ENCODE data around the gene ADORA2B. TPM values are rescaled to one million over a fixed set of nuclear protein-coding genes. Genes with fewer than 3 reads are reported as not detected.

Gene ADORA2B
- total RNA-seq, 1 donor from 2014 or later: 8.9 TPM

- Mint-ChIP-seq H3K4me1 (ENCODE audit: unreplicated experiment) (peaks cover 35% of the 10 kb centered on the region), H3K27me3 (ENCODE audit: unreplicated experiment) (no peaks in the 10 kb centered on the region), H3K27ac (ENCODE audit: unreplicated experiment) (no peak overlapping the region), H3K9me3 (ENCODE audit: unreplicated experiment) (peaks cover 6% of the 10 kb centered on the region), H3K36me3 (ENCODE audit: unreplicated experiment) (no peaks in the 10 kb centered on the region), H3K4me3 (ENCODE audit: unreplicated experiment) (no peak overlapping the region)
- DNase-seq (ENCODE audit: extremely low spot score, unreplicated experiment): peak; percentile 54
- no peak for TF ChIP-seq CTCF (IDR thresholded peaks at IDR 0.05)
These were observed 32.4 kb upstream of the ADORA2B start for GRCh38 chr17:15912416-15912955.

- Mint-ChIP-seq H3K4me1 (ENCODE audit: unreplicated experiment) (peaks cover 40% of the 10 kb centered on the region), H3K27ac (ENCODE audit: unreplicated experiment) (no peak overlapping the region), H3K36me3 (ENCODE audit: unreplicated experiment) (no peaks in the 10 kb centered on the region), H3K9me3 (ENCODE audit: unreplicated experiment) (peaks cover 6% of the 10 kb centered on the region), H3K27me3 (ENCODE audit: unreplicated experiment) (no peaks in the 10 kb centered on the region), H3K4me3 (ENCODE audit: unreplicated experiment) (no peak overlapping the region)
- peak; percentile 30 for DNase-seq (ENCODE audit: extremely low spot score, unreplicated experiment)
- no peak for TF ChIP-seq CTCF (IDR thresholded peaks at IDR 0.05)
These were observed 31.1 kb upstream of the ADORA2B start for GRCh38 chr17:15913826-15914225.

- no peak overlapping the region for H3K27ac Mint-ChIP-seq (ENCODE audit: unreplicated experiment)
- H3K9me3 Mint-ChIP-seq (ENCODE audit: unreplicated experiment): peaks cover 6% of the 10 kb centered on the region
- no peak overlapping the region for H3K4me3 Mint-ChIP-seq (ENCODE audit: unreplicated experiment)
- no peaks in the 10 kb centered on the region for H3K36me3 Mint-ChIP-seq (ENCODE audit: unreplicated experiment)
- no peaks in the 10 kb centered on the region for H3K27me3 Mint-ChIP-seq (ENCODE audit: unreplicated experiment)
- no peak for TF ChIP-seq CTCF (IDR thresholded peaks at IDR 0.05)
- peaks cover 35% of the 10 kb centered on the region for H3K4me1 Mint-ChIP-seq (ENCODE audit: unreplicated experiment)
- peak; percentile 17 for DNase-seq (ENCODE audit: extremely low spot score, unreplicated experiment)
These were observed 30.3 kb upstream of the ADORA2B start for GRCh38 chr17:15914400-15915170.

GRCh38 chr17:15915961-15916360 is 29.0 kb upstream of the ADORA2B start:
- Mint-ChIP-seq H3K4me3 (ENCODE audit: unreplicated experiment) (no peak overlapping the region), H3K36me3 (ENCODE audit: unreplicated experiment) (no peaks in the 10 kb centered on the region), H3K27me3 (ENCODE audit: unreplicated experiment) (no peaks in the 10 kb centered on the region), H3K9me3 (ENCODE audit: unreplicated experiment) (peaks cover 11% of the 10 kb centered on the region), H3K27ac (ENCODE audit: unreplicated experiment) (no peak overlapping the region), H3K4me1 (ENCODE audit: unreplicated experiment) (peaks cover 34% of the 10 kb centered on the region)
- no peak for TF ChIP-seq CTCF (IDR thresholded peaks at IDR 0.05)
- no peak for DNase-seq (ENCODE audit: extremely low spot score, unreplicated experiment)

- DNase-seq (ENCODE audit: extremely low spot score, unreplicated experiment): no peak
- no peak for TF ChIP-seq CTCF (IDR thresholded peaks at IDR 0.05)
- H3K36me3 Mint-ChIP-seq (ENCODE audit: unreplicated experiment): no peaks in the 10 kb centered on the region
- peaks cover 15% of the 10 kb centered on the region for H3K9me3 Mint-ChIP-seq (ENCODE audit: unreplicated experiment)
- H3K27me3 Mint-ChIP-seq (ENCODE audit: unreplicated experiment): no peaks in the 10 kb centered on the region
- peaks cover 34% of the 10 kb centered on the region for H3K4me1 Mint-ChIP-seq (ENCODE audit: unreplicated experiment)
- H3K27ac Mint-ChIP-seq (ENCODE audit: unreplicated experiment): no peak overlapping the region
- no peak overlapping the region for H3K4me3 Mint-ChIP-seq (ENCODE audit: unreplicated experiment)
These were observed 27.9 kb upstream of the ADORA2B start for GRCh38 chr17:15917021-15917437.

All from osteocyte (in vitro differentiated cells).